ENCODE results near the gene LYZL2.

Gene LYZL2

DNA sequence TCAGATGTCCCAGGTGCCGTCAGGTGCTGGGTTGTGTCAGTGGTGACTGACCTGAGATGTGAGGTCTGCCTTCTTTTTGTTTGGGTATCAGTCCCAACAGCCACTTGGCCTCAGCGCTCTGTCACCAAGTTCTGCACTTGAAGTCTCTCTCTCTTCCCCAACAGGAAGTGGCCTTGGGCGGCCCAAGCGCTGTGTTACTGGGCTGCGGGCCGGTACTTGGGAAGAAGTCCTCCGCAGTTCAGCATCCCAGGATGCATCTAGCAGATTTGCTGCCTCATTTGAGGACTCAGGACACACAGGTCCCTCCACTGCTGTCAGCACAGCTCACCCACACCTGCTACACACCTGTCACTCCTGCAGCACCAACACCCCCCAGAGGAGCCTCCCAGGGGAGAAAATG is 40.1 kb downstream of the LYZL2 start:
- DNase-seq: no peak

DNA sequence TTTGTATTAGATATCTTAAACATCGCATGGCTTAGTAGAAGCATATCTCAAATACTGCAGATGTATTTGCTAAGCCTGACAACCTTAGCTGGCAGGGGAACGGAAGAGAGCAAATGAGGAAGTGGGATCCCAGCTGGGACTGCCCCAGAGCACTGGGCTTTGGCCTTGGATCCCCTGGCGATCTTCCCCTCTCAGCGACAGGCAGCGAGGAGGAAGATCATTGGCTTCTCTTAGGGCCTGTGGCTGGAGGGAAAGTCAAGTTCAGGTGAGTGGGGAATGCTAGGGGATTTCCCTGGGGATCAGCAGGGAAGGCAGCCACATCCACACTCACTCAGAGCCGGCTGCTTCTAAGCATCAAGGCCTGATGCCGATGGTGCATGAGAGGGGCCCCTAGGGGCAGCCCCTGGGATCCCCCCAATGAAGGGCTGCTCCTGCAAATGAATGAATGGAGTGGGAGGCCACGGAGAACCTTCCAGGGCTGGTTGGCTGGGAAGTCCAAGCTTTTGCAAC is 42.0 kb downstream of the LYZL2 start:
- DNase-seq: no peak

- DNase-seq: no peak
These were observed 42.7 kb downstream of the LYZL2 start for GRCh38 chr10:30586828-30587227.

DNA sequence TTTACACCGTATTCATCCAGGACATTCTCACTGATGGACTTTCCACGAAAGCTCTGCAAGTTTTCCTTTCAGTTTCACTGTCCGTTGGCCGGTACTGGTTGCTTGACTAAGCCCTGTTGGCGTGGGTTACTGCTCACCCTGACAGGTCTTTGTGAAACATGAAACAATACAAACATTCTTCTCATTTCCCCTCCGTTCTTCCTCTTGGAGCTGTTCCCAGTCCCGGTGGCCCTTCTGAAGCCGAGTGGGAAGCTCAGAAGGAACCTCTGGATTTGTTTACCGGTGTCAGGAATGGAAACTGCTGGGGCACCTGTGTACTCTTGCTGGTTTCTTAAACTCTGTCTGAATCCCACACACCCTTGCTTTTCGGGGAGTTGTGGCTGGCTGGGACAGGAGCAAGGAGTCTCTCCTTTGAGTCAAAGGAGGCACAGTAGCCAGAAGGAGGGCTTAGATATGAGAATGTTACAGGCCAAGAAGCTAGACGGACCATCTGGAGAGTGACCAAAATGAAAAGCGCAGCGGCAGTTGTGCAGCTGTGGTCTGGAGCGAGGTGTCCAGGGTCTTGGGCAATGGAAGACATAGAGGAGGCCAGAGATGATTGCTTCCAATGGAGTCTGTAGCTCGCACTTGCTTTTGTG is 45.7 kb downstream of the LYZL2 start:
- no peak for DNase-seq

DNA sequence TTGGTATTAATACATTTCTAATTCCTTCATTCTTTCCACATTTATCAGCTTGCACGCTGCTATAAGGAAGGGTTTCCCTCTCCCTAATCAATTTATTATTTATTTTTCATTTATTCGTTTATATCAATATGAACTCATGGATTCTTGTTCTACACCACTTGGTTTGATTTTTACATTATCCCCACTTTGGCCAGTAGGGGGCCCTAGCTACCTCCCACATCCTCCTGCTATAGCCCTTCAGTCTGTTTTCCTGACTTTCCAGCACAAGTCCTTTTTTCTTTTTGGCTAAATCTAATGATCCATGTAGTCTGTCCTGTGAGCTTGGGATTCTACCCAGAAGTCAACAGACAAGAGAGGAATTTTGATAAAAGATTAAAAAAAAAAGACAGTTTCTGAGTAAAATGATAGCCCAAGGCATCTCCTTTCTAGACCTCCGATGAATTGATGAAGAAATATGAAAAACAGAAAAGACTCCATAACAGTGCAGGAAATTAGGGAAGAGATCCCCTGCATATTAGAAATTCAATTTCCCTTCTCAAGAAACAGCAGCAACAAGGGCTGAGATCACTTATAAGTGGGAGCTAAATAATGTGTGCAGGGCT is 47.7 kb downstream of the LYZL2 start:
- DNase-seq: peak; percentile 0

- DNase-seq: no peak
These were observed 48.9 kb downstream of the LYZL2 start for GRCh38 chr10:30580676-30581075.

- no peak for DNase-seq
These were observed 49.3 kb downstream of the LYZL2 start for GRCh38 chr10:30580241-30580640.

GRCh38 chr10:30579574-30579973 is 50.0 kb downstream of the LYZL2 start:
- no peak for DNase-seq

GRCh38 chr10:30577048-30577447 is 52.5 kb downstream of the LYZL2 start:
- DNase-seq: no peak

- DNase-seq: no peak
These were observed 52.9 kb downstream of the LYZL2 start for GRCh38 chr10:30576641-30577040.

- DNase-seq: no peak
These were observed 55.1 kb downstream of the LYZL2 start for GRCh38 chr10:30574432-30574796.

- no peak for DNase-seq
These were observed 55.7 kb downstream of the LYZL2 start for GRCh38 chr10:30573721-30574431.

DNA sequence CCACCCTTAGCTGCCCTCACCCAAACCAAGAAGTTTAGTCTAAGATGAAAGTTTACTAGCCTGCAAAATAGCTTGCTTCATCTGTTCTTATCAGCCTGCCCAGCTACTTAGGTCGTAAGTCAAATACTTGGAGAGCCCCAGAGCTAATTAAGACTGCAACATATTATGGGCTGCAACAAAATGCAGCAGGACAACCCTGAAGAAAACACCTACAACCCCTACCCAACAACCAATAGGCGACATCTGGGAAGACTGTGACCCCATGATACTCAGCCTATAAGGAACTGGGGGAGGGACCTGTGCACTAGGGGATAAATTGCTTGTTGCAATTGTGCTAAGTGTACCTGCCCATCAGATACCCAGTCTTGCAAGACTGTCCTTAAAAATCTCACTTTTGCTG is 64.1 kb downstream of the LYZL2 start:
- no peak for DNase-seq

DNA sequence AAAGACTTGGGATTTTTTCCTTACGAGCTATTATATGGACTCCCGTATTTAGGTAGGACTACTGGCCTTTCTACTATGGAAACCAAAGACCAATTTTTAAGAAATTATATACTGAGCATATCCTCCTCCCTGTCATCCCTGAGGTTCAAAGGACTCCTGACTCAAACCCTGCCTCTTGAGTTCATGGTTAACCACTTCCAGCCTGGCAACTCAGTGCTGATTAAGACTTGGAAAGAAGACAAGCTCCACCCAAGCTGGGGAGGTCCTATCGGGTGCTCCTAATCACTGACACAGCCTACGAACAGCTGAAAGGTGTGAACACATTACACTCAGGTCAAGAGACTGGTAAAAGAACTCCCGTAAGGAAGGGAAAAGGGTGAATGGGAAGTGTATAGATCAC is 66.8 kb downstream of the LYZL2 start:
- no peak for DNase-seq

Measured in NCI-H1436 (cell line).